Effector memory CD4-positive, alpha-beta T cell (primary cell): Measurements from ENCODE around the gene CDH10.

Experiments
- DNase-seq, 3 donors: peaks; one replicate each; pipeline ENCODE4 v3.0.0-alpha.2; 2020
- H3K27ac ChIP-seq: 2 replicates; pipeline ENCODE4 v1.7.0; 2013; ENCODE audit warnings: mild to moderate bottlenecking, low read length, moderate library complexity; ENCODE audit not compliant: insufficient read depth, poor library complexity, severe bottlenecking
- H3K27me3 ChIP-seq: replicated peaks from 2 replicates; pipeline ENCODE4 v1.7.0; 2013; ENCODE audit warnings: mild to moderate bottlenecking, low read length; ENCODE audit not compliant: insufficient read depth, control insufficient read depth, poor library complexity, severe bottlenecking
- H3K36me3 ChIP-seq: 2 replicates; pipeline ENCODE4 v1.7.0; 2013; ENCODE audit warnings: mild to moderate bottlenecking, low read length, moderate library complexity; ENCODE audit not compliant: control insufficient read depth, insufficient read depth
- H3K4me1 ChIP-seq: 2 replicates; pipeline ENCODE4 v1.7.0; 2013; ENCODE audit warnings: low read length, mild to moderate bottlenecking; ENCODE audit not compliant: control insufficient read depth, insufficient read depth, poor library complexity, severe bottlenecking
- H3K4me3 ChIP-seq: 2 replicates; pipeline ENCODE4 v1.7.0; 2013; ENCODE audit warnings: low read length, low read depth, mild to moderate bottlenecking; ENCODE audit not compliant: insufficient read depth, poor library complexity, severe bottlenecking
- H3K9me3 ChIP-seq: 2 replicates; pipeline ENCODE4 v1.7.0; 2013; ENCODE audit warnings: mild to moderate bottlenecking, low read length, moderate library complexity; ENCODE audit not compliant: control insufficient read depth
- total RNA-seq, 3 donors: gene quantifications; one replicate each; lab custom pipeline; 2026; lab: John Stamatoyannopoulos, UW

The CDH10 gene
- 0 reads per million in 3 donors for total RNA-seq

DNA sequence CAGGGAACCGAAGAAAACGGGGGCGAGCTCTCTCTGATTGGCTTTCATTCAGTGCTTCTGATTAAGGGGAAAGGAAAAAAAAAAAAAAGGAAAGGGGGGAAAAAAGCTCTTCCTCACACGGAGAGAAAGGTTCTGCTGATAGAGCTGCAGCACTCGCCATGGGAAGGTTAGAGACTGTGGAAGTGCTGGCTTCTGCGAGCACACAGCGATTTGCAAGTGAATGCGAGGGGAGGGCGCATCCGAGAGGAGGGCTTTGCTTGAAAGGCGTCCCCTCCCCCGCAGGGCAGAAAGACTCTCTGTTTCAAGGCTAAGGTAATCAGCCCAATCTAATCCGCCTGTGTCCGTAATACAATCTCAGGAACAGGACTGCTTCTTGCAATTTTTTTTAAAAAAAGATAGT lies at the start of gene CDH10:
CDH10 (minus strand) TSS at position 218 of the 400 bp plus-strand sequence. CDS start 51,488 bp downstream, outside the sequence.
- no peaks in the 10 kb centered on the region for H3K27me3 ChIP-seq
- H3K27ac ChIP-seq, result no peak within 1 kb of the TSS
- no peak within 1 kb of the TSS for H3K4me3 ChIP-seq
- H3K4me1 ChIP-seq, result no peaks in the 10 kb centered on the region
- H3K9me3 ChIP-seq, result no peaks in the 10 kb centered on the region
- no peak for DNase-seq
- H3K36me3 ChIP-seq, result no peaks in the 10 kb centered on the region

DNA sequence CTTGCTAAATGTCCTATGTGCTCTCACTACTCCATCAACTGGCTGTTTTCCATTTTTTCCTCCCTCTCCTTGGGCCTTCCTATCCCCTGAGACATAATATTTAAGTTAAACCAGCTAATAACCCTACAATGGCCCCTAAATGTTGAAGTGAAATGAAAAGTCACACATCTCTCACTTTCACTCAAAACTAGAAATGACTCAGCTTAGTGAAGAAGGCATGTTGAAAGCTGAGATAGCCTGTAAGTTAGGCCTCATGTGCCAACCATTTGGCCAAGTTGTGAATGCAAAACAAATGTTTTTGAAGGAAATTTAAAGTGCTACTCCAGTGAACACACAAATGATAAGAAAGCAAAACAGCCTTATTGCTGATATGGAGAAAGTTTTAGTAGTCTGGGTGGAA lies 48.8 kb upstream of the CDH10 start:
- Histone ChIP-seq H3K4me3 (no peak overlapping the region), H3K4me1 (no peaks in the 10 kb centered on the region), H3K27ac (no peak overlapping the region), H3K27me3 (no peaks in the 10 kb centered on the region), H3K9me3 (peaks cover 6% of the 10 kb centered on the region), H3K36me3 (no peaks in the 10 kb centered on the region)
- no peak for DNase-seq

DNA sequence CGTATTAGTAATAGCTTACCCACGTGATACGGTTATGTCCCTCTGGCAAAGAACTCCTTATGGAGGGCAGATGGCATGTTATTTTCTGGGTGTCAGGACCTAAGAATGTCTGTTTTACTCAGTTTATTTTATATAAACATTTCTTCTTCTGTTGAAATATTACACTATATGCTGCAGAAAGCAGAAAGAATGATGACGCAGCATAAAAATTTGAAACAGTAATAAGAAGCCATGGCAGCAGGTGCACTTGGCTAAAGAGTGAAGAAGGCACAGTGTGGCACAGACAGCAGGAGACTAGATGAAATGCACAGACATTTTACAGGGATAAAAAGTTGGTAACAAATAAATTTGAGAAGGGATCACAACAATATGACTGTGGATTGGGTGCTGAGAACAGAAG lies 46.3 kb upstream of the CDH10 start:
- Histone ChIP-seq H3K4me1 (no peaks in the 10 kb centered on the region), H3K27me3 (no peaks in the 10 kb centered on the region), H3K4me3 (no peak overlapping the region), H3K36me3 (no peaks in the 10 kb centered on the region), H3K27ac (no peak overlapping the region), H3K9me3 (peaks cover 6% of the 10 kb centered on the region)
- no peak for DNase-seq

DNA sequence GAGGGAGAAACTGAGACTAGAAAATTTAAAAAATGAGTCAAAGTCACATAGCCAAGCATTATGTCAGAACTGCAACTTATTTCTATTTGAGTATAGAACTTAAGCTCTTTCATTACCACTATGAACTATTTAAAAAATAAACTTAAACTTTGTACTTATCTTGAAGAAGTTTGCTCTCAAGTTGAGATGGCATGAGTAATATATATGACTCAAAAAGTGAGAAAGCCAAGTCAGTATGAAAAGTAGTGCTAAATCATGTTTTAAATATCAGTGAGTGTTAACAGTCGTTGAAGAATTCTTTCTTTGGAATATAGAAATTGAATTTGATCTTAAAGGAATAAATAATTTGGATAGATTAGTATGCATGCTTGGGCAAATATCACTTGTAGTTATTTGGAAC lies 36.3 kb upstream of the CDH10 start:
- Histone ChIP-seq H3K4me3 (no peak overlapping the region), H3K27me3 (no peaks in the 10 kb centered on the region), H3K4me1 (no peaks in the 10 kb centered on the region), H3K27ac (no peak overlapping the region), H3K9me3 (no peaks in the 10 kb centered on the region), H3K36me3 (no peaks in the 10 kb centered on the region)
- DNase-seq, result no peak

DNA sequence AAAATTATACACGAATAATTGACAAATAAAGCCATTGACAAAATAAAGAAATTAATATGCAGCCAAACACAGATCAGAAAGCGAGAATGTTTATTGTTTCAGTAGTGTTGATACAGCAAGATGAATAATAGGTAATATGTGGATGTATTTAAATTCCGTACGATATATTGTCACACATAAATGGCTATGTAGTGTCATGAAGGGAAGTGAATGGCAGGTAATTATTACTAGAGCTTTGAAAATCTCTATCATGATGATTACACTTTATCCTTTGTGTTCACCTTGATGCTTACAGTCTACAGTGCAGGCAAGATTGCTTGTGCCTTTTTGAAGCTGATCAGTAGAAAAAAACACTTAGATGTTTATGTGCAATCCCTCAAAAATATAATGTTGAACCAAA lies 23.3 kb upstream of the CDH10 start:
- no peaks in the 10 kb centered on the region for H3K27me3 ChIP-seq
- H3K4me3 ChIP-seq, result no peak overlapping the region
- H3K9me3 ChIP-seq, result peaks cover 8% of the 10 kb centered on the region
- DNase-seq, result no peak
- no peaks in the 10 kb centered on the region for H3K36me3 ChIP-seq
- H3K27ac ChIP-seq, result no peak overlapping the region
- no peaks in the 10 kb centered on the region for H3K4me1 ChIP-seq

DNA sequence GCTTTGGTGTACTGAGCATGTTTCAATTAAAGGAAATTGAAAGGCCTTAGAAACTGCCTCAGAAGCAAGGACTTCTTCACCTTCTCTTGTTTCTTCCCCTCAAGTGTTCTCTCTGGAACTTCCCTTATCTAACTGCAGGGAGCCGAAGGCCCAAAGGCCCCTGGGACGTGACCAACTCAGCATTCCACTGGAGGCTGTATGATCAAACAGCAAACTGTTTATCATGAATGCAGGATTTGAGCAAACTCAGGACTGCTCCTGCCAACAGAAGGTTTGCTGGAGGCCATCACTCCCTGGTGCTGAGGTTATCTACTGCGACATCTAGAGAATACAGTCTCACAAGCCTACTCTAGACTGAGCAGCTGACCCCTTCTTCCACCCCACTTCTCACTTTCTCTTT lies 4.8 kb upstream of the CDH10 start:
- Histone ChIP-seq H3K36me3 (no peaks in the 10 kb centered on the region), H3K27me3 (no peaks in the 10 kb centered on the region), H3K9me3 (no peaks in the 10 kb centered on the region), H3K27ac (no peak overlapping the region), H3K4me1 (no peaks in the 10 kb centered on the region), H3K4me3 (no peak overlapping the region)
- no peak for DNase-seq

DNA sequence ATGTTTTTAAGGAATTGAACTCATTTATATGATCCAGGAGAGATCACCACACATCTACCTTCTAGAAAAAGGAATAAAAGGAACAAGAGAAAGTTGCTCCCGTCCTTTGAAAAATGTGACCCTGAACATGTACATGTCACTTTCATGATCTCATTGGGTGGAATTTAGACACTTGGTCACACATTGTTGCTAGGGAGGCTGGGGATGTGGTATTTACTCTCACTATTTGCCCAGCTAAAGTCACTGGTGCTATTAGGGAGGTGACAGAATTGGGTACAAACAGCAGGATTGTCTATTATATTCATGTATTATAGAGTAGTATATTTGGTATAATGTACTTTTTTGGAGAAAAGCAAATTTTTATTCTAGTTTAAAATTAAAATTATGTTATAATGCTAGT lies 2.1 kb upstream of the CDH10 start:
- DNase-seq, result no peak
- no peaks in the 10 kb centered on the region for H3K36me3 ChIP-seq

DNA sequence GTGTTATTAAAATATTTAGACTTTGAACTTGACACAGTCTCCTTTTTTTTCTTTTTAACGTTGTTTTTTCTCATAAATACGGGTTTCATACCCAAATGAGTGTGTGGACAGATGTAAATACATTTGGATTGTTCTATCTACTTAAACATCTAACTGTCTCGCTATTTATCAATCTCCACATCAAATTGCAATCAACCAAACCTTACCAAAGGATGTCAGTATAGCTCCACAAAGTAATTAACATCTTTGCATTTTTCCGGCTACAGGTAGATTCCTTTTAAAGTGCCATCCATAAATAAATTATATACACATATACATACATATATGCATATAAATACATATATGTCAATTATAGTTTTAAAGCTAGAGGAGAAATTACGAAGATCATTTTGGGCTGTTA lies 705 bp upstream of the CDH10 start:
- Histone ChIP-seq H3K4me3 (no peak overlapping the region), H3K4me1 (no peaks in the 10 kb centered on the region), H3K27ac (no peak overlapping the region), H3K27me3 (no peaks in the 10 kb centered on the region), H3K9me3 (no peaks in the 10 kb centered on the region), H3K36me3 (no peaks in the 10 kb centered on the region)
- DNase-seq, result no peak

More for the DNA sequence above, 2.1 kb upstream of the CDH10 start:
- Histone ChIP-seq H3K9me3 (no peaks in the 10 kb centered on the region), H3K4me3 (no peak overlapping the region), H3K27me3 (no peaks in the 10 kb centered on the region), H3K27ac (no peak overlapping the region), H3K4me1 (no peaks in the 10 kb centered on the region)

DNA sequence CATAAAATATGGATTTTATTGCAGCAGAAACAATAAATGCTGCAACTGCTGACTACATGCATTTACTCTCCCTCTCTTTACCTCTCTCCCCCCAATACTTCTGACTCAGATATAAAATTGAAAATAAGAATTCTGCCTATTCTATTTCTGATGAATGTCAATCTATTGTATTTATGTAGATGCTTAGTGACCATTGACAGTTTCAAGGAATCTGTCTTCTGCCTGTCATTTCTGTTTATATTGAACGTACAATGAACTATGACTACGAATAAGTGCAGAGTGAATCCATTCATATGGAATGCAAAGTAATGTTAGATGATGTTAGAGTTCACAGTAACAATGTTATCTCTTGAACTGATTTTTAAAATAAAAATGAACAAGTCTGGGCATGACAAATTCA lies 898 bp downstream of the CDH10 start:
- Histone ChIP-seq H3K36me3 (no peaks in the 10 kb centered on the region), H3K27ac (no peak overlapping the region), H3K27me3 (no peaks in the 10 kb centered on the region), H3K9me3 (no peaks in the 10 kb centered on the region), H3K4me3 (no peak overlapping the region), H3K4me1 (no peaks in the 10 kb centered on the region)
- DNase-seq, result no peak

DNA sequence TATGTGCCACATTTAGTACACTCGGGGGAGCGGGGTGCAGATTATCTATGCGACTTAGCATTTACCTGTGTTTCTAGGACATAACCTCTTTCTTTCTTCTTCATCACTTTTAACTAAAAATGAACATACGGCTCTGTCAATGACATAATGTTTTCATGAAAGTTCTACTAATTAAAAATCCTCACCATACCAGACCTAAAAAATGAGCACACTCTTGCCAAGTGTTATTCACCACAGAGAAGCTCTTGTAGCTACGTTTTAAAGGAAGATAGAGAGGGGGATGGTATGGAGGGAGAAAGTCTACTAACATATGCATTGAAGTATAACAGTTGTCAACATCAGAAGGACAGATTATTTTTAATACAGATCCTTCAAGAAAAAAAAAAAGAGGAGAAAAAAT lies 1.6 kb downstream of the CDH10 start:
- no peaks in the 10 kb centered on the region for H3K36me3 ChIP-seq
- no peak overlapping the region for H3K27ac ChIP-seq
- H3K27me3 ChIP-seq, result no peaks in the 10 kb centered on the region
- H3K4me1 ChIP-seq, result no peaks in the 10 kb centered on the region
- H3K4me3 ChIP-seq, result no peak overlapping the region
- H3K9me3 ChIP-seq, result no peaks in the 10 kb centered on the region
- no peak for DNase-seq

DNA sequence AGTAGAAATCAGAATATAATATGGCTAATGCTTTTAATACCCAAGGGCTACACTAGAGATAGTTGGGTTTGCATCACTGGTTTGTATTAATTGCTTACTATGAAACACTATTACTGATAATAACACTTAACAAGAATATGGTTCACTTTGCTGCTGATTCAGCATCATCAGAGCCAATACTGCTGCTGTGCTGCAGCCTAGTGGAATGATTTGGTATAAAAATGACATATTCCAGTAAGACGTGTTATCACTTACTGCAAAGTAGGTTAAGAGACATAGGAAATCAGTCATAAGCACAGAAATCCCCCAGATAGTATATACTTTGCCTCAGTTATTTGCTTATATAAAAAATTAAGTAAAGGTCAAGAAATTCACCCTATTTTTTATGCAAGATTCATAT lies 2.8 kb downstream of the CDH10 start:
- Histone ChIP-seq H3K4me3 (no peak overlapping the region), H3K4me1 (no peaks in the 10 kb centered on the region), H3K9me3 (no peaks in the 10 kb centered on the region), H3K36me3 (no peaks in the 10 kb centered on the region), H3K27ac (no peak overlapping the region), H3K27me3 (no peaks in the 10 kb centered on the region)
- no peak for DNase-seq
